Measurements from ENCODE around the gene ATAD3C. TPM values are rescaled to one million over a fixed set of nuclear protein-coding genes. Genes with fewer than 3 reads are reported as not detected.
"Not testable (repeated sequence)": the region's sequence is repeated elsewhere in the genome, so short reads cannot be mapped to it uniquely, and the experiment has no call there.

The ATAD3C gene
- polyA plus RNA-seq, 3 donors: 2.8 to 5.1 (median 4.6) TPM

DNA sequence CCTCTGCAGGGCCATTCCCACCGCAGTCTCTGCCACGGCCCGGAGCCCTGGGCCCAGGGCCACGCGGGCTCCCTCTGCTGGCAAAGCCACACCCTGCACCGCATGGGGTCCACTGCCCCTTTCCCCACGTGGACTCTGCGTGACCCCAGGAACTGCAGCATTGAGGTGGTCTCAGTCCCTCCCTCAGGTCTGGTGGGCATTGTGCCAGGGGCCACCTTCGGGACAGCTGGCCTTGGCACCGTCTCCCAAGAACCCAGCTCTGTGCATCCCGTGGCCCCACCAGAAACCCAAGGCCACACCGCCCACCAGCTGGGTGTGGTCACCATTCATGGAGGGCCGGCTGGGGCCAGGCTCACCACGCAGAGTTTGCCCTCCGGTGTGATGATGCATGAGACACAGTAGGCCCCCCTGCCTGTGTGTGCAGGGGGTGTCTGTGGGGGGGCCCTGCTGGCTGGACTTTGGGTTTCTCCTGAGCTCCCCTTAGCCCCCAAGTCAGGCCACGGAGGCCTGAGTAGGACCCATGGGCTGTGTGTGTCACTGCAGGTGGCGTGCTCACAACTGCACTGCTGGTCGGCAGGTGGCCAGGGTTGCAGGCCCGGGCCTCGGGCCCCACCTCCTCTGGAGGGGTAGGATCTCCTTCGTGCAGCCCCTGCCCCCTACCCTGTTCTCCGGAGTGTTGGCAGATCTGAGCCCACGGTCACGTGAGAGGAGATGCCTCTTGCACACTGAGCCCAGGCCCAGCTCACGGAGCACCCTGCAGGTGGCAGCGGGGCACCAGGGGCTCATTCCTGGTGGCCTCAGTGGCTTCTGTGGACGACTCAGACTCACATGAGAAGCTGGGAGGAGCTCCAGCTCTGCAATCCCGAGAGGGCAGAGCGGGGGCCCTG, 8.2 kb upstream of the ATAD3C start:
- no peak for DNase-seq

DNA sequence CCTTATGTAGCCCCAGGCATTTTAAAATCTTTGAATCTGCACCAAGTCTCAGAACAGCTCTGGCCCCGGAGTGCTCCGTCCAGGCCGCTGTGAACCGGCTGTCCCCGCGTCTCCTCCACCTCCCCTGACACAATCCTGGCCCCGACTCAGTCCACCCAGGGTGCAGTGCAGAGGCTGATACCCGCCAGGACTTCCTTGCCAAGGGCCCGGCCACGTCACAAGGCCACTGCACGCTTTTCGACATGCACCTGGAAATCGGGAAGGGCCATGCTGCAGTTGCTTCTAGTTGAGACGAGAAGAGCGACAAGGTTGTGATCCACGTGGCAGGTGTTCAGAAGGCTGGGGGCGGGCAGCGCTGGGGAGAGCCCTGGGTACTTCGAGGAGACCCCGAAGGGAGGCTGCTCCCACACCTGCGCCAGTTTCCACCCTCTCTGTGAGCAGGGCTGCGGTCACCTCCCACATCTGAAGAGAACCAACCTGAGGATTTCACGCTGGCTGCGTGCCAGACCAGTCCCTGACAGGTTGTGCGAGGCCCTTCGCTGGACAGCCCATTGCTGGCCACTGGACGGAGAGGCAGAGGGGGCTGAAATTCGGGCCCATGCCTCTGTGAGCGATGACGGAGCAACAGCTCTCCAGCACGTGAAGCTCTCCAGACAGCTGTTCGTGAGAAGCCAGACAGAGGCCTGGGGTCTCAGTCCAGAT, 7.3 kb upstream of the ATAD3C start:
- no peak for DNase-seq

DNA sequence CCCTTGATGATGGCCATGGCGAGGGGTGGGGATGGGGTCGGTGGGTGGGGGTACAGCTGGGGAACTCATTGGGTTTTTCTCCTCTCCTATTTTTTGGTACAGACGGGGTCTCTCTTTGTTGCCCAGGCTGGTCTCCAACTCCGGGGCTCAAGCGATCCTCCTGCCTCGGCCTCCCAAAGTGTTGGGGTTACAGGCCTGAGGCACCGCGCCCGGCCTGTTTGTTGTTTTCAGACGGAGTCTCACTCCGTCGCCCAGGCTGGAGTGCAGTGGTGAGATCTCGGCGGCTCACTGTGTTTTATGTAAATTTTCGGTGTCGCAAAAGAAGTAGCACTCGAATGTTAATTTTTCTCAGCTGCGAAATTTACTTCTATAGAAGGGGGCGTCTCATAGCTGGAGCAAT, 2.9 kb upstream of the ATAD3C start:
- not testable (repeated sequence) for DNase-seq

DNA sequence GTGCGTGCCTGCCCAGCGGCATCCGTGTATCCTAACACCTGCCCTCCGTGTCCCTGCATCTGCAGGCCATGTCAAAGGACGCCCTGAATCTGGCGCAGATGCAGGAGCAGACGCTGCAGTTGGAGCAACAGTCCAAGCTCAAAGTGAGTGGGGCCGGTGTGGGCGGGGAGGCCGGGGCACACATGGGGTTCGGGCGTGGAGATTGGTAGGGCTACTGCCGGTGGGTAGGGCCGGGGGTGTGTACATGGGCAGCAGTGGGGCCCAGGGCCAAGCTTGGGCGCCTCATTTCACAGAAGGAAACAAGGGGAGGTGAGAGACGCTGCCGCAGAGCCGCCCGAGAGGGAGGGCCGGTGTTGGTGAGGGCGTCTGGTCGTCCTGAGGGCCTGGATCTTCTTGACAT, 1.1 kb downstream of the ATAD3C start:
- not testable (repeated sequence) for DNase-seq

DNA sequence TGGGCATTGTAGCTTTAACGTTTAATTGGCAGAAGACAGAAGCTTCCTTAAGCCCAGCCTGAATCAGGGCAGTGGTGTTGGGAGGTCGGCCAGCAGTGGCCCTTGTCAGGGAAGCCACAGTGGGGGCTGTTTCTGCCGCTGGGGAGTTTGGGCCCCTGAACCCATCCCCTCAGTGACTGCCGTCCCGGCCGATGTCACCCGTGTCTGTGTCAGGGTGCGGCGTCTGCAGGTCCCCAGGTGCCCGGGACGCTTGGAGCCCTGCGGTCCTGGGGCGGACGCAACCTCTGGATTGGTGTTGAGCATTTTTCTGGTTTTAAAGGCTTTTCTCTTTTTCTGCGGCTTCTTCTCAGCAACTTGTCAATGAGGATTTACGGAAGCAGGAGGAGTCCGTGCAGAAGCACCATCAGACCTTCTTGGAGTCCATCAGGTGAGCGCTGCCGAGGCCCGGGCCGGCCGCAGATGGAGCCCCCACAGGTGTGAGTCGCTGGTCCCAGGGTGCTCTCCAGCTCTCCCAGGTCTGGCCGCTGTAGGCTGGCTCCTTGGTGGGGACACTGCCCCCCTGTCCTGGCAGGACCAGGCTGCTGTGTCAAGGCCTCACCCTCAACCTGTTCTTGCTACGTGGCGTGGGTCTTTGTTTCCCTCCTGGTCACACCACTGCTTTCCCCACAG, 2.3 kb downstream of the ATAD3C start:
- no peak for DNase-seq

DNA sequence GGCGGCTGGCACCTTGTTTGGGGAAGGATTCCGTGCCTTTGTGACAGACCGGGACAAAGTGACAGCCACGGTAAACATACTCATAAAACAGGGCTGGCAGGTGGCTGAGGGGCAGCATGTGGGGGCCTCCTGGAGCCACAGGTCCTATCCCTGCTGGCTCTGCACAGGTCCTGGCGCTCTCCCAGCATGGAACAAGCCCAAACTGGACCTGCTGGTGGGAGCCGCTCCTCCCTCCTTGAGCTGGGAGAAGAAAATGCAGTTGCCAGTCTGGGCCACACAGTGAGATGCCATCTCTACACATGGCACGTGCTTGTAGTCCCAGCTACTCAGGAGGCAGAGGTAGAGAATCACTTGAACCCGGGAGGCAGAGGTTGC, 2.9 kb downstream of the ATAD3C start:
- not testable (repeated sequence) for DNase-seq

DNA sequence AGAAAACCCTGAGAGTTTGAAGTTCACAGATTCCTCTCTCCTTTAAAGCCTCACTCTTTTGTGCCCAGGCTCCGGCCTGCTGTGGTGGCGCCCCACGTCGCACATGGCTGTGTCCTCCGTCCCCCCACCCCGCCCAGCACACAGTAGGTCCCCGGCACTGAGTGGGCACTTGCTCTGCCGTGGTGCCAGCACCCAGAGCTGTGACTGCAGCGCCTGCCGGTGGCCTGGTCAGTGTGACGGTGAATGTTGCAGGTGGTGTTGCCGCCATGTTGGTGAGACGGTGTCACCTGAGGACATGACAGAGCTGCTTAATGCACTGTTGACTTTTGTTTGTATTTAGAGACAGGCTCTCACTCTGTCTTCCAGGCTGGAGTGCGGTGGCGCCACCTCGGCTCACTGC, 3.4 kb downstream of the ATAD3C start:
- no peak for DNase-seq

DNA sequence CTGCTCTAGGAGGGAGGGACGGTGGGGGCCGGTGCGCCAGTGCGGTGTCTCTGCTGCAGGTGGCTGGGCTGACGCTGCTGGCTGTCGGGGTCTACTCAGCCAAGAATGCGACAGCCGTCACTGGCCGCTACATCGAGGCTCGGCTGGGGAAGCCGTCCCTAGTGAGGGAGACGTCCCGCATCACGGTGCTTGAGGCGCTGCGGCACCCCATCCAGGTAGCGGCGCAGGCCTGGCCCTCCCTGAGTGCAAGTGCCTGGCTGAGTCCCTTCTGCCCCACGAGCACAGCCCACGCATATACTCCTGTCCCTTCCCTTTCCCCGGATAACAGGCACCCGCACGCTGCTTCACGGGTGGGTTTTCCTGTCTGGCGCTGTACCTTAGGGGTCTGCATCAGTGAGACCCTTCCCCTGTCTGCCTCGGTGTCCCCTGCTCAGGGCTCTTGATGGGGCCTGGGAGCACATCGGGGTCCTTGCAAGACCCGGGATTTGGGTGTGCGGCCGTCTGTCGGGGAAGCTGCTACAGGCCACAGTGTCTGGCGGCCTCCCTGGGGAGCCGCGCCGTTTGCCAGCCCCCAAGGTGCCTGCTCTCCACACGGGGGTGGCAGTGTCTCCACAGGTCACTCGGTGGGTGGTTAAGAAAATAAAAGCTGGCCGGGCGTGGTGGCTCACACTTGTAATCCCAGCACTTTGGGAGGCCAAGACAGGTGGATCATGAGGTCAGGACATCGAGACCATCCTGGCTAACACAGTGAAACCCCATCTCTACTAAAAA, 5.0 kb downstream of the ATAD3C start:
- not testable (repeated sequence) for DNase-seq

DNA sequence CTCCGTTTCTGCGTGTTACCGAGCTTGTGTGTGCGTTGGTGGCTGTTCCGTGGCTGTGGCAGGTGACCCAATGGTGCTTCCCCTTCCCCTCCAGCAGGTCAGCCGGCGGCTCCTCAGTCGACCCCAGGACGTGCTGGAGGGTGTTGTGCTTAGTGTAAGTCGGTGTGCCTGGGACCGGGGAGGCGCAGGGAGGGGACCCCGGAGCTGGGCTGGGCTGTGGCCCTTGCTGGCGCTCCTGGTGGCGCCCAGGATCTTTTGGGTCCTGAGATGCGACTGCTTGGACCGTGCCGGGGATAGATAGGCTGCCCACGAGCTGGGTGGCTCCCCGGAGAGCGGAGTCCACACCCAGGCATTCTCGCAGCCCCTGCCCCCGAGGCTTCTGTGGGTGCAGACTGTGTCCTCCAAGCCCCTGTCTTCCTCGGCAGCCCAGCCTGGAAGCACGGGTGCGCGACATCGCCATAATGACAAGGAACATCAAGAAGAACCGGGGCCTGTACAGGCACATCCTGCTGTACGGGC, 5.9 kb downstream of the ATAD3C start:
- DNase-seq: no peak

DNA sequence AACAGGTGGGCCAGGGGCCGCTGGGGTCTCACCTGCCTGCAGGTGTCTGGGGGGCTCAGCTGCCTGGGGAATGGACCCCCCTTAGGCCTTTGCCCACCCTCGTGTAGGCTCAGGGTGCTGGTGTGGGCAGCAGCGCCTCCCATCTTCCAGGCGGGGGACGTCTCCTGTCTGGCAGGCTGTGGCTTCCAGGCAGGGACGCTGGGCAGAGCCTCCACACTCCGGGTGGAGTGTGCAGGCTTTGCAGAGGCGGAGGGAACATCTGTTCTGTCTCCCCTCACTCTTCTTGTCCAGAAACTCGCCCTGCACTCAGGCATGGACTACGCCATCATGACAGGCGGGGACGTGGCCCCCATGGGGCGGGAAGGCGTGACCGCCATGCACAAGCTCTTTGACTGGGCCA, 6.4 kb downstream of the ATAD3C start:
- DNase-seq: not testable (repeated sequence)

DNA sequence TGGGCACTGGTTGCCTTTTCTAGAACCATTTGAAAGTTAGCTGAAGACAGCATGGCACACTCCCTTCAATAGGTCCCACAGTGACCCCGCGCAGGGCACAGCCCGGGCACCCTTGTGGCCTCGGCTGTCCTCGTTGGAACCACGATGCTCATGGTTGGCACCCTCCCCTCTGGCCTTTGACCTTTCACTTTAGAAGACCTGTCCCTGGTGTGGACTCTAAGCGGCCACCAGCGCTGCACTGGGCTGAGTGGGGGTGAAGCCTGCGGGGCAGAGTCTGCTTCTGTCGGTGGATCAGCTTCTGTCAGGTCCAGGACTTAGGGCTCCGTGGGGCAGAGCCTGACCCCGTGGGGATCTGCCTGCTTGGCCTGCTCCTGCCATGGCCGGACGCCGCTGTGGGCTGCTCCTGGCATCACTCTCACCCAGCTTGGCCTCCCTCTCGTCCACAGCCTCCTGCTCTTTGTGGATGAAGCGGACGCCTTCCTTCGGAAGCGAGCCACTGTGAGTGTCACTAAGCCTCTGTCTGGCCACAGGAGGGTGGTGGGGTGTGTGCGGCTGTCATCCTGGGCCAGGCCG, 7.3 kb downstream of the ATAD3C start:
- DNase-seq: not testable (repeated sequence)

DNA sequence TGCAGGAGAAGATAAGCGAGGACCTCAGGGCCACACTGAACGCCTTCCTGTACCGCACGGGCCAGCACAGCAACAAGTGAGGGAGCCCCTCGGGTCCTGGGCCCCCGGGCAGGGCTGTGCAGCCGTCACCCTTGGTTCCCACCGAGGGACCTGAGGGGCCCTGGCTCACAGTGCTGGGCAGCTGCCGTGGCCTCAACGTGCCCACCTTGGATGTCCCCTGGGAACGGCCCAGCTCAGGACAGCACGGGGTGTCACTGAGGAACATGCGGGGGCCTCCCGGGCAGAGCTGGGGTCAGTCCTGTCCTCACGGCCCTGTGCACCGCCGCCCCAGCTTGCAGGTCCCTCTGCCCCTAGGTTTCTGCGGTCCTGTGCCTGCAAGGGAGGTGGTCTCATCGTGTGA, 9.7 kb downstream of the ATAD3C start:
- DNase-seq: not testable (repeated sequence)

DNA sequence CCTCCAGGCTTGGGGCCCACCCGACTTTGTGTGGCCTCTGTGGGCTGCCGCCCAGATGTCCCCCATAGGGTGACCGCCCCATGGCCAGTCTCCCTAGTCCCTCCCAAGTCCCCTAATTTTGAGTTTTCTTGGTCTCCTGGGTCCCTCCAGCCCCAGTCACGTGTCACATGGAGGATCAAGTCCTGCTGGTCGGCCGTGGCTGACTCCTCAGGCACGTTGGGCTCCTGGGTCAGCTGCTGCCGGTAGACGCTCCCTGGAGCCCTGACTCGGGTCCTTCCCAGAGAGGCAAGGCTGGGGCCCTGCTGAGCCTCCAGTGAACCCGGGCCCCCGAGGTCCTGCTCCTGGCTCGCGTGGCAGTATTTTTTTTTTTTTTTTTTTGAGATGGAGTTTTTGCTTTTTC, 10.2 kb downstream of the ATAD3C start:
- not testable (repeated sequence) for DNase-seq

DNA sequence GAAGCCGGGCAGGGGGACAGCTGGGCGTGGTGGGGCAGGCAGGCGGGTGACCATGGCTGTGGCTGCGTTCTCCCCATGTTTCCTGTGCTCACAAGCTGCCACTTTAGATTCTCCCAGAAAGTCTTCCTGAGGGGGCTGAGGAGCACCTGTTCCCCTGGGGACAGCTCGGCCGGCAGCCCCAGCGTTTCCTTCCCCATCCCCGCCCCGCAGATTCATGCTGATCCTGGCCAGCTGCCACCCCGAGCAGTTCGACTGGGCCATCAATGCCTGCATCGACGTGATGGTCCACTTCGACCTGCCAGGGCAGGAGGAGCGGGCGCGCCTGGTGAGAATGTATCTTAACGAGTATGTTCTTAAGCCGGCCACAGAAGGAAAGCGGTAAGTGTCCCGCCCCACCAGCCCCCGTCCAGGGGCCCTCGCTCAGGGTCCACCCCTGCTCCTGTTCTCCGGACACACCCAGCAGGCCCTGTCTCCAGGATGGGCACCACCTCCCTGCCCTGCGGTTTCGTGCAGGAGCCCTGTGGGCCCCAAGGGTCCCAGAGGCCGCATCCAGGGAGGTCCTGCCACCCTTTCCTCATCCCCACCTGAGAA, 11.1 kb downstream of the ATAD3C start:
- no peak for DNase-seq

DNA sequence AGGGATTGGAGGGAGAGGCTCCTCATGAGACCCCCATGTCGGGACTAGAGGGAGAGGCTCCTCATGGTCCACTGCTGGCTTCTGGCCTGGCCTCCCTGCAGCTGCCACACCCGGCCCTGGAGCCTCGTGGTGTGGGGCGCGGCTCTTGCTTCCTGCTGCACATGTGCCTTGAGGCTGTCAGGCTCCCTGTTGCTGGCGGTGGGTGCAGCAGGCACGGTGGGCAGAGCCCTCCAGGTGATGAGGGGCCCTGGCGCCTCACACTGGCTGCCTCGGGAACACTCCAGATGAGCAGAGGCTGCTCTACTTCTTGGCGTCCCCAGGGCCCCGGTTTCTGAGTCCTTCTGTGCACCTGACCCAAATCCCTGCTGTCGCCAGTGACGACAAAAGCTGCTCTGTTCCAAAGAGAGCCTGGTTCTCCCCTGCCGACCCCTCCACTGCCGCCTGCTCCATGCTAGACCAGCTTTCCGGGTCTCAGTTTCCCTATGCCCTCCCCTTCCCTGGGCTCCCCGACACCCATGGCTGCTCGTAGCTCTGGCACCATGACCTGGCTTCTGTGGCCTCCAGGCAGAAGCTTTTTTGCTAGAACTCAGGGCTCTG, 12.3 kb downstream of the ATAD3C start:
- DNase-seq: no peak

DNA sequence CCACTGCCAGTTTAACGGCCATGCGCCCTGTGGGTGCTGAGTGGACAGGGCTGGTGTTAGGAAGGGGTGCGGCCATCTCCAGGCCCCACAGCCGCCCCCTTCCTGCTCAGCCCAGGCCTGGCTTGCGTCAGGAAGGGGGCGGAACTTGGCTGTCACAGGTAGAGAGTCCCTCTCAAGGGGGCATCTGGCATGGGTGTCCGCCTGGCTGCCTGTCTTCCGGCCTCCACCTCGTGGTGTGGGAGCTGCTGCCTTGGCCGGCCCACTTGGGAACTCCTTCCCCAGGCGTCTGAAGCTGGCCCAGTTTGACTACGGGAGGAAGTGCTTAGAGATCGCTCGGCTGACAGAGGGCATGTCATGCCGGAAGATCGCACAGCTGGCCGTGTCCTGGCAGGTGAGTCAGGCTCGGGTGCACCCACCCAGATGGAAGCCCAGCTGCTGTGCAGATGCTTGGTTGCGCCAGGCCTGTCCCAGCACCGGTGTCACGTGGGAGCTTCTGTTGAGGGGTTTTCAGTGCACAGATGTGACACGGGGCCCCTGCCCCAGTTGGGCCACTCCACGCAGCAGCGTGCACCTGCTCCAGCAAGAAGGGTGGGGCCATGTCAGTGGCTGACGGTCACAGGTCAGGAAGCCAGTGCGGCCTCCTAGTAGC, 13.0 kb downstream of the ATAD3C start:
- peak; percentile 41 for DNase-seq

DNA sequence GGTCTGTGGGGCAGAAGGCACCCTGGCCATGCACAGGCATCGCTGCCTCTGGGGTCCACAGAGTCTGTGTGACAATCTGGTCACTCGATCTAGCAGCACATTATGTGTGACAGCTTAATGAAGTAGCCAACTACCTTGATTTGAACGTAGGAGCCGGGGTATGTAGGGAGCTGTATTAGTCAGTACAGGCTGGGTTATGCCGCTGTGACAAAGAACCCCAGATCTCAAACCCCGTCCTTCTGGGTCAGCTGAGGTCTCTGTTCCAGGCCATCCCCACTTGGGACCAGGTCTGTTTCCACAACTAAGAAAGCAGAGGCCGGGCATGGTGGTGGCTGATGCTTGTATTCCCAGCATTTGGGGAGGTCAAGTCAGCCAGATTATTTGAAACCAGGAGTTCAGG, 13.8 kb downstream of the ATAD3C start:
- DNase-seq: no peak

DNA sequence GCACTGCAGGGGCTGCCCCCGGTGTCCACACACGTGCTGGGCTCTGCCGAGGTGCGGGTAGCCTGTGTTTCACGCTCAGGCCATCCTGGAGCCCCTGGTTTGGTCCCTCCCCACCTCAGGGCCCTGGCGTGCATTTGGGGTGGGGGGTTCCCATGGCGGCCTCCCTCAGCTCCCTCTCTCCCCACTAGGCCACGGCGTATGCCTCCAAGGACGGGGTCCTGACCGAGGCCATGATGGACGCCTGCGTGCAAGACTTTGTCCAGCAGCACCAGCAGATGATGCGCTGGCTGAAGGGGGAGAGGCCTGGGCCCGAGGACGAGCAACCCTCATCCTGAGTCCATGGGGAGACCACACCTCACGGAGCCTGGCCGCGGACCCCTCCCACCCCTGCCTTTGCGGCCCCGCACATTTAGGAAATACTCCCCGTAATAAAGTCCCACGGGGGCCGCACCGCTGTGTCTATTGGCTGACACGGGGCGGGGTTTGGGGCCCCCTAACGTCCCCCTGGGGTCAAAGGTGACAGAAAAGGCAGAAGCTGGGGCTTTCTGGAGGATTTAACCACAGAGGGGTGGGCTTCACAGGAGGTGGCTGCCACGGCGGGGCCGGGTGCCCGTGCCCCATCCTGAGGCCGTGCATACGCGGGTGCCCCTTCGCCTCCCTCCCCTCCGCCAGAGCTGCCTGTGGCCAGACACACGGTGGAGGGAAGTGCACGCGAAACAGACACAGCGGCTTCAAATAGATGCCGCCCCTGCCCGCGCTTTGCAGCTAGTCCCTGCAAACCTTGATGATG, 18.9 kb downstream of the ATAD3C start:
- not testable (repeated sequence) for DNase-seq
